Measurements from ENCODE around the gene MUSTN1. TPM values are rescaled to one million over a fixed set of nuclear protein-coding genes. Genes with fewer than 3 reads are reported as not detected.

The MUSTN1 gene
- total and polyA plus RNA-seq, 2 experiments from 2014 or later: 1.2 to 1.4 TPM

DNA sequence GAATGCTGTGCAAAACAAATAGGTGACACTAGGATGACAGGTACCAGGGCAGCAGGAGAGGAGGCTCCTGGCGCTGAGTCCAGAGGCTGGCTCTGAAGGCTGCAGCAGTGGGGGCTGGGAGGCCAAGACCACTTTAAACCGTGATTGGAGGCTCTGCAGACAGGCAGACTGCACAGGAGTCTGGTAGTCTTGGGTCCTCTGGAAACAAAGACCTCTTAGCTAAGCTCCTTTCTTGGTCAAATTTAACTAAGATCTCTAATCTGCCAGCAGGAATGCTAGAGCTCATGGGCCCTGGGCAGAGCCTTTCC is 4.4 kb upstream of the MUSTN1 start (continued):
- TF ChIP-seq ZNF462 (CRISPR knock-in tag; IDR thresholded peaks at IDR 0.05) (no peak), REST (IDR thresholded peaks at IDR 0.05; ENCODE audit: unreplicated experiment) (no peak), CREB1 (CRISPR knock-in tag; IDR thresholded peaks at IDR 0.05; ENCODE audit: low read depth) (no peak), JUNB (IDR thresholded peaks at IDR 0.05; ENCODE audit: unreplicated experiment) (no peak), STAT1 (IDR thresholded peaks at IDR 0.05; ENCODE audit: unreplicated experiment) (no peak), EZH2 (IDR thresholded peaks at IDR 0.05; ENCODE audit: low read depth, unreplicated experiment) (no peak), ETS1 (IDR thresholded peaks at IDR 0.05) (no peak), ZNF114 (CRISPR knock-in tag; IDR thresholded peaks at IDR 0.05) (no peak), ZNF331 (CRISPR knock-in tag; IDR thresholded peaks at IDR 0.05; ENCODE audit: low read depth) (no peak), NANOG (IDR thresholded peaks at IDR 0.05; ENCODE audit: borderline replicate concordance) (no peak)

Data from GM23338 (cell line).